HG02759 (cell line): ENCODE results near the gene NECAB2.

Source experiments
- ATAC-seq: cut with Tn5 transposase; IDR thresholded peaks from one replicate; pipeline ENCODE4 v1.9.1; 2021; ENCODE audit warnings: mild to moderate bottlenecking, moderate library complexity; ENCODE audit not compliant: unreplicated experiment

NECAB2 gene

DNA sequence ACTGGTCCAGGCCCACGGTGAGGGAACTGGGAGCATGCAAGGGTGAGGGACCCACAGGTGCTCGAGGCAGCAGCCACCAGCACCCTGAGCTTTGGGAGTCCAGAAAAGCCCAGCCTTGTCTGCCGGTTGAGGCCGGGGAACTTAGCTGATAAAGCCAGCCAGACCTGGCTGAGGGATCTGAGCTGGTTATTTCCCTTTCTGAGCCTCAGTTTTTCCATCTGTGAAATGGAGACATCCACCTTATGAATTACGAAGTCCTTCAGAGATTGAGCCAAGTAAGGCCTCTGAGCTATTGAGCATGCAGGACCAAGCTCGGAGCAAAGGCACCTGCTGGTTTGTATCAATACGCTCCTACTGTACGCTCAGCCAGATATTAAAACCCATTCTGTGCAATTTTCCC lies 13.8 kb downstream of the NECAB2 start:
- no peak for ATAC-seq

DNA sequence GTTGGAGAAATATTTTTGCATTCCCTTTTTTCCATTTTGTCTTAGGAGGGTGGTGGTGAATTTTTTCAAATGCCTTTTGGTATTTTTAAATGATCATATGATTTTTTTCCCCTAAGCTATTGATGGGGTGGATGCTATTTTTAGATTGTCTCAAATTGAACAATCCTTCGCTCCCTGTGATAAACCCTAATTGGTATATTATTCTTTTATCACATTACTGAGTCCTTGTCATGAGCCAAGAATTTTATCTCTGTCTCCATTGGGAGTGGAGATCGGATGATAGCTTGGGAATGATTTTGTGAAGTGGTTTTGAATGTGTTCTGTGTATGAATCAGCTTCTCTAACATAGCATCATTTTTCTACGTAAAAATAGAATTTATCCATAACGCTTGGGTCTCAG lies 15.4 kb downstream of the NECAB2 start:
- ATAC-seq = no peak

DNA sequence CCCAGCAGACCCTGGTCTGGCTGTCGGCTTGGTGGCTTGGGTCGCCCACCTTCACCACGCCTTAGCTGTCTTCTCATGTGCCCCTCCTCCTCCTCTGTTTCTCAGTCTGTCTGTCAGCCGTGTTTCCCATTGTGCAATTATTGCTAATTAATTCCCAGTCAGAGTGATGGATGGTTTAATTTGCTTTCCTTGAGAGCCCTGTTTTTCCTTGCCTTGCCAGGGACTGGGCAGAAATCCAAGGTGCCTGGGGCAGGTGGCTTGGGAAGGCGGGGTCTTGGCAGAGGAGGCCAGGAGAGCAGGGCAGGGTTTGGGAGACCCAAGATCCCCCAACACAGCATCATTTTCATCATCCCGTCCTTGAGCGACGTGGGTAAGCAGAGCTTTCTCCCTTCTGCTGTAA lies 21.3 kb downstream of the NECAB2 start:
- no peak for ATAC-seq

DNA sequence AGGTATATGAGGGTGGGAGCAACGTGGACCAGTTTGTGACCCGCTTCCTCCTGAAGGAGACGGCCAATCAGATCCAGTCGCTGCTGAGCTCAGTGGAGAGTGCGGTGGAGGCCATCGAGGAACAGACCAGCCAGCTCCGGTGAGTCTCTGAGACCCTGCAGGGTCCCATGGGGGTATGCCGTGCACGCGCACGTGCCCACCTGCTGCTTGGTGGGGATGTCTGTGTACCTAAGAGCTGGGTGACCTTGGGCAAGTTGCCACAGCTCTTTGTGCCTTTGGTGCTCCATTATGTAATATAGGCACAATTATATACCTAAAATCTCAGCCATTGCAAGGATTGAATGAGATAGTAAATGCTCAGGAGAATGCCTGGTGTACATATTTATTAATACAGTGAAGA lies 22.4 kb downstream of the NECAB2 start:
- ATAC-seq = no peak

DNA sequence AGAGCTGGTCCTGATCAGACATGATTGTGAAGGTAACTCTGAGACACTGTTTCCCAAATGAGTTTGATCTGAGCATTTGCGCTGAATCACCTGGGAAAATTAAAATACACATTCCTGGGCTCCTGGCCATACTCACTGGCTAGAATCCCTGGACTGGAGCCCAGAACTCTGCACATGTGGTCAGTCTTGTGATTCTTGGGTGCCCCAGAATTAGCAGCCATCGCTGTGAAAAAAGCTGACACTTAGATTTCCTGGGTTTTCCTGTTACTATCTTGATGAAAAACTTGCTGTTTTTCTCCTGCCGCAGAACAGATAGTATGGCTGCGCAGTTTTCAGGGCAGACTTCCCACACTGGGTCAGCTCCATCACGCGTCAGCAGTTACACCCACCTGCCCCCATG lies 24.6 kb downstream of the NECAB2 start:
- no peak for ATAC-seq

DNA sequence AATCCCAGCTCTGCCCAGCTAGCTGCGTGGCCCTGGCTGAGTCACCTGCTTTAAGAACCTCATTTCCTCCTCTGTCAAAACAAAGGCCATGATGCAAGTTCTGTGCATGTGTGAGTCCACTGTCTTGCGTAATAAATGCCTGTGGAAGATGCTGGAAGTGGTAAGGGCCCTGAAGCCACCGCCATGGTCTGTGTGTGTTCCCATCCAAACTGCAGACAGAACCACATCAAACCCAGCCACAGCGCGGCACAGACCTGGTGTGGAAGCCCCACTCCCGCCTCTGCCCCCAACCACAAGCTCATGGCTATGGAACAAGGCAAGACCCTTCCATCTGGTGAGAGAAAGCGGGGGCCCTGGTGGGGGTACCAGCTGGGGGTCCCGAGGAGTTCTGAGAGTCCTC lies 26.0 kb downstream of the NECAB2 start:
- ATAC-seq = no peak

DNA sequence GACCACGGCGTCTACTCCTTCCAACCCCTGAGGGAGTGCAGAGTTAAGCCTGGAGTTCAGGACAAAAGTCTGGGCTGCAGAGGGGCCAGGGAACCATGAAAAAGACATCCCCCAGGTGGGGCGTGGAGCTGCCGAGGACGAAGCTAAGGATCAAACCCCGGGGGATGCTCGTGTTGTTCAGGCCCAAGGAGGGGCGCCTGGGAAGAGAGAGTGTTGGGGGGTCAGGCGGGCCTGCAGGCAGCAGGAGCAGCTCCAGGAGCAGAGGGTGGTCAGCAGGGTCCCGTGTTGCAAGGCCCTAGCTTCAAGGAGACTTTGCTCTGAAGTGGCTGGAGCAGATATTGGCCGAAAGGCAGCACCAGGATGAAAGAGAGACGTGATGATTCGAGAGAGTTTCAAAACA lies 26.7 kb downstream of the NECAB2 start:
- ATAC-seq = no peak

DNA sequence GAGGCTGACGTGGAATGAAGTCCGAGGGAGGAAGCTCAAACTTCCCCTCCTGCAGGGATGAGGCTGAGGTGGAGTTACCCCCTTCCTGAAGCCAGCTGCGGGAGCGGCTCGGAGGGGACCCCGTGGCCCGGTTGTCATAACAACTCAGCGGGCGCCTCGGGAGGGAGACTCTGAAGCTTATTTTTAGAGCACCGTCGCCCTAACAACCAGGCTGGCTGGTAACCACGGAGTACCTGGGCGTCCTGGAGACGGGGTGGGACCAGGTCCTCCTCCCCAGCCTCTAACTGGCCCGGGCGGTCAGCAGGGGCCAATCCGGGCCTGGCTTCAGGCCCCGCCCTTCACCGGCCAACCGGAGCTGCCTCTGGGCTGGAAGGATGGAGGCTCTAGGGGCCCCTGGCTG lies 27.7 kb downstream of the NECAB2 start:
- ATAC-seq = no peak

DNA sequence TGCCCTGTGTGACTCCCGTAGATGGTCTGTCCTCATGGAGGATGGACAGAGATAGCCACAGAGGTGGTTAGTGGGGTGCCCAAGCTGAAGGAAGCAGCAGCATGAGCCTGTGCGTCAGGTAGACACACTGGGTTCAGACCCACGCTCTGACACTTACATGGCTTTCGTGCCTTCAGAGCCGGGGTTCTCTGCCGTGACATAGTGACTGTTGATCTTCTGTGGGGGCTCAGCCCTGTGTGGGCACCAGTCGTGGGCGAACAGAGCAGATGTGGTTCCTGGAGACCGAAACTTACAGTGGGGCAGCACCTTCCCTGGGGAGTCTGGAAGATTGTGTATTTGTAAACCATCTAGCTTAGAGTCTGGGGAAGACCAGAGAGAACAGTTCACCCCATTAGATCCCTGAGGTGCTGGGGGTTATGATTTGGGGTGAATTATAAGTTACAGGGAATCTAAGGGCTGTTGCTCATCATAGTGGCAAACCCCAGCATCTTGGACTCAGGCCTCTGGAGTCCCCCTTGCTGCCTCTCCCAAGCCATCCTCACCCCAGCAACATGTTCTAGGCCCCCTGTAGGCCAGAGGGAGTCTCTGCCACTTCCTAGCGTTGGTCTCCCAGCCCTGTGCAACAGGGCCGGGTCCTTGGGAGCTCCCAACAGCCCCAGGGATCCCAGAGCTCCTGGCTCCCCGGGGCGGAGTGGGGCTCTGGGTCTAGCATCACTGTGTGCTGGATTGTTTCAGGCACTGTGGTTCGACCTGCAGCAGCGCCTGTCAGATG lies 28.6 kb downstream of the NECAB2 start:
- ATAC-seq = no peak

DNA sequence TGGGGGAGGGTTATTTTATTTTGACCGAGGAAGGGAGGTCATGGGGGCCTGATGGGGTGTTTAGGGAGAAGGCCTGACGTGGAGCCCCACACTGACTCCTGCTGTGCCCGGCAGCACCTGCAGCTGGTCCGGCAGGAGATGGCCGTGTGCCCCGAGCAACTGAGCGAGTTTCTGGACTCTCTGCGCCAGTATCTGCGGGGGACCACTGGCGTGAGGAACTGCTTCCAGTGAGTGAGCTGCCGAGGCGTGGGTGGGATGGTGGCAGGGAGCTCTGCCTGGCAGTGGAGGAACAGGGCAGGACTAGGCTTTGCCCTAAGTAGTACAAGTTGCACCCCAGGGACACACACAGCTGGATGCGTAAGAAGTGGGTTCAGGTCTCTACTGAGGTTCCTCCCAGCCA lies 30.0 kb downstream of the NECAB2 start:
- ATAC-seq = no peak

DNA sequence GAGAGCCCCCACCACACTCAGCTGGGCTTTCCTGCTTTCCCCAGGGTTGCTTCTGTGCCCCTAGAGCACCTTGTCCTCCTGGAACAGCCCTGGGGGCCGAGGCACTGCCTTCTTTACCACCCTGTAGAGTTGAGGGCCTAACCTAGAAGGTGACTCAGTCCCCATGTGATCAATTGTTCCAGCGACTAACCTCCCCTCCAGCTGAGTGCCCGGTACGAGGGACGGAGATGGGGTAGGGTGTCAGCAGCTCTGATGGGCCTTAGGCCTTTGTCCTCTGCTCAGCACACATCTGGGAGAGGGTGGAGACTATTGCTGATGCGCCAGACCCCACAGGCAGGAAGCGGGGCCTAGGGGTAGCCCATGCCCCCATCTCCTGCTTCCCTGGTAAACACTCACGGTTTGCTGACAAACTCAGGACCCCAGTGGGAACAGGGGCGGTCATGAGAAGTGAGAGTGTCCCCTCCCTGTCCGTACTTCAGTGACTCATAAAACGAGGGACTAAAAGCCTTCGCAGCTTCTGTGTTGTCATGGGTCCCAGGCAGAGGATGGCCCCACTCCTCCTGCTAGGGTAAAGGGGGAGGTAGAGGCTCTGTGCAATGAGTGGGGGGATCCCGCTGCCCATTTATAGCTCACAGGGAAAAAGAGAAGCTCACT lies 33.1 kb downstream of the NECAB2 start:
- ATAC-seq = no peak

DNA sequence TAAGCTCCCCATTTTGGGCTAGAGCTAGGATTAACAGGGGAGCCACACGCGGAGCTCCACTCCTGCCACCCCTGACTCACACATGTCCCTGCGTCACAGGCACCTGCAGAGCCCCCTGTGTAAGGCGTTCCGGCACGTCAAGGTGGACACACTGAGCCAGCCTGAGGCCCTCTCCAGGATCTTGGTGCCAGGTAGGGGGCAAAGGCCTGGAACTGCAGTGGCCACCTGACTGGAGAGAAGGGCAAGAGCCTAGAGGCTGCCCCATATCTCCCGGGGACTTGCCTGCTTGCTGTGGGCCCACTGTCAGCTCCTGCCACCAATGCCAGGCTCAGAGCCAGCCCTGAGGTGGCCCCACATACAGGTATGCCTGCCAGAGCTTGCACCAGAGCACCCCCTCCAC lies 33.7 kb downstream of the NECAB2 start:
- no peak for ATAC-seq

DNA sequence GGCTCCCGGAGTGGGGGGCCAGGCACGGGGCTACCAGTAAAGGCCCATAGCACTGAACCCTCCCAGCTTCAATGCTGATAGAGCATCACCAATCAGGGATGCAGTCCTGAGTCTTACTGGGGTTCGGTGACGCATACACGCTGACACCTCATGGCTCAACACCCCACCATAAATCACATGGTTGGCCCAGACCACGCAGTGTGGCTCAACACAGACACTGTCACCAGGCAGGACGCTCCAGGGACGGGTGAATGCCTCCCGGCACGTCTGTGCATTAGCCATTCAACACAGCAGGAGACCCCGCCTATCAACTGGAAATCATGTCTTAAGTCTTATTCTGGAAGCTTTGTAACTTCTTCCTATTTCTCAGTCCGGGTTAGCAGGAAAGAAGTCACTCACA lies 35.0 kb downstream of the NECAB2 start:
- no peak for ATAC-seq

DNA sequence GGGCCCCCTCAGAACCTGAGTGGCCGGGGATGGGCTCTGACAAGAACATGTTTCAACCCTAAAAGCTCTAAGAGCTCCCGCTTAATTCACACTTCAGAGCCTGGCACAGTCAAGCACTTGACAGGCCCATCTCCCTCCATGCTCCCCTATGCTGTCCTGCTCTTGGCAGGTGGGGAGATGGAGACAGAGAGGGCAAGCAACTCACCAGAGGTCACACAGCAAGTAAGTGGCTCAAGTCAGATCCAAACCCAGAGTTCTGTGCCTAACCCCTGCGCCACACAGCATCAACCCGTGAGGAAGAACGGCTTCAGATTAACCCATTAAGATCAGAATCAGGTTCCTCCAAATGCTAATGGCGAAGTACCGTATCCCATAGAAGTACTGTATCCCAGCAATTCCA lies 36.4 kb downstream of the NECAB2 start:
- no peak for ATAC-seq

DNA sequence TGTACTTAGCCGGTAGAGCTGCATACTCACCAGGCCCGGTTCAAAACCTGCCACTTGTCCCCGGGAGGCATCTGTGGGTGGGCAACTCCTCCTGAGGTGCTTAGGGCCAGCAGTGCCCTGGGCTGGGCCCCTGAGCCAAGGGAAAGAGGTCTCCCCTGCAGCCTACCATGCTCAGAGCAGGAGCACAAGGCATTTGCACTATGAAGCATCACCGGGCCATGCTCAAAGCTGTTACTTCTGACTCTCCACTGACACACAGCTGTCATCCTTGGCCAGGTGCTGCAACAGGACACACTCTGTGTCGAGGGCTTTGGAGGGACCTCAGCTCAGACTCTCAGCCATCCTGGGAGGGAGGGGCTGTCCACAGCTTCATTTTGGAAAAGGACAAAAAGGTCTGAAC lies 37.3 kb downstream of the NECAB2 start:
- ATAC-seq = no peak

DNA sequence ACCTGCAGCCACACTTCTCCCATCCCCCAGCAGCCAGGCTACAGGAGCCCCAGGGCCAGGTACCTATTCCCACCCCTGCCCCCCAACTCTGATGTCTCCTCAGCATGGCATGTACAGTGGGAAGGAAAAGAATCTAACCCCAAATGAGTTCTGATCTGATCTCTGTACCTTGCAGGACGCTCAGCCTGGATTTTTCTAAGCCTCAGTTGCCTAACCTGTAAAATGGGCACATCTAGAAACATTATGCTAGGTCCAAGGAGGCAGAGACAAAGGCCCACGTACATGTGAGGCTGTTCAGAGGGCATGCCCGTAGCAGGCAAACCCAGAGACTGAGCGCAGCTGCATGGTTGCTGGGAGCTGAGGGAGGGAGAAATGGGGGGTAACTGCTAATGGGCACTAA lies 39.5 kb downstream of the NECAB2 start:
- no peak for ATAC-seq

DNA sequence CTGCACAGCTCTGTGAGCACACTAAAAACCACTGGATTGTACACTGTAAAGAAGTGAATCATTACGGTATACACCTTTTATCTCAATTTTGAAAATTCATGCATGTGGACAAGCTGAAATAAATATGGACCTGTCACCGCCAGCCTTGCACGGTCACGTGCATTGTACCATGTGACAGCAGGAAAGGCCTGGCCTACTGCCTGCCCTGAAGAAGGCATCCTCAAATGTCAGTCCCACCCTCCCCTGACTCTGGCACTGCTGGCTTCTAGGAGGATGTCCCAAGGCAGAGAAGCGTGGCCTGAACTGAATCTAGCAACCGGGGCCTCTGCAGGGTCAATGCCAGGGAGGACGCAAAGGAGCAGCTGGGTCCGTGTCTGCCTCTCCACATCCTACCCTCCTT lies 39.9 kb downstream of the NECAB2 start:
- no peak for ATAC-seq

DNA sequence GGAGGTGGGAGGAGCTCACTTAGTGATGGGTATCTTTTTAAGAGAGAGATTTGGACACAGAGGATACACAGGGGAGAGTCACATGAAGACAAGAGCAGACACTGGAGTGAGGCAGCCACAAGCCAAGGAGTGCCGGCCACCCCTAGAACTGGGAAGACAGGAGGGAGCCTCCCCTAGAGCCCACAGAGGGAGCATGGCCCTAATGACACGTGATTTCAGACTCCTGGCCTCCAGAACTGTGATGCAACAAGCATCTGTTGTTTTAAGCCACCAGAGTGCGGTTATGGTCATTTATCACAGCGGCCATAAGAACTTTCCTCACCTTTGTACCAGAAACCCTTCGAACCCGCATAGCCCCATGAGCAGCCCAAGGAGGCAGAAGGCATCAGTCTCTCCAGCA lies 41.2 kb downstream of the NECAB2 start:
- no peak for ATAC-seq

DNA sequence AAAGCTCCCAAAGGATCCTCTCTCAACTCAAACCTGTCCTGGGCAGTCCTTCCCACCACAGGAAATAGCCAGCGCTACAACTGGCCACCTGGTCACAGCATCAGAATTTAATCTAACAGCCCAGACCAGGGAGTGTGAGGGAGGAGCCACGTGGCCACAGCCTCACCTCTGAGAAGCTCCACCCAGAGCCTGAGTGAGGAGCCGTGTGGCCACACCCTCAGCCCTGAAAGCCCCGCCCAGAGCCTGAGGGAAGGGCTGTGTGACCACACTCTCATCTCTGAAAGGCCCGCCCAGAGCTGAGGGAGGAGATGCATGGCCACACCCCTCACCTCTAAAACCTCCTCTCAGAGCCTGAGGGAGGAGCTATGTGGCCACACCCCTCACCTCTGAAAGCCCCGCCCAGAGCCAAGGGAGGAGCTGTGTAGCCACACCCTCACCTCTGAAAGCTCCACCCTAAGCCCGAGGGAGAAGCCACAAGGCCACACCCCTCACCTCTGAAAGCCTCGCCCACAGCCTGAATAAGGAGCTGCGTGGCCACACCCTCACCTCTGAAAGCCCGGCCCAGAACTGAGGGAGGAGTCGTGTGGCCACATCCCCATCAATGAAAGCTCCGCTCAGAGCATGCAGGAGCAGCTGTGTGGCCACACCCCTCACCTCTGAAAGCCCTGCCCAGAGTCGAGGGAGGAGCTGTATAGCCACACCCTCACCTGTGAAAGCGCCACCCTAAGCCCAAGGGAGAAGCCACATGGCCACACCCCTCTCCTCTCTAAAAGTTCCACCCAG lies 45.9 kb downstream of the NECAB2 start:
- peak; percentile 75 for ATAC-seq

DNA sequence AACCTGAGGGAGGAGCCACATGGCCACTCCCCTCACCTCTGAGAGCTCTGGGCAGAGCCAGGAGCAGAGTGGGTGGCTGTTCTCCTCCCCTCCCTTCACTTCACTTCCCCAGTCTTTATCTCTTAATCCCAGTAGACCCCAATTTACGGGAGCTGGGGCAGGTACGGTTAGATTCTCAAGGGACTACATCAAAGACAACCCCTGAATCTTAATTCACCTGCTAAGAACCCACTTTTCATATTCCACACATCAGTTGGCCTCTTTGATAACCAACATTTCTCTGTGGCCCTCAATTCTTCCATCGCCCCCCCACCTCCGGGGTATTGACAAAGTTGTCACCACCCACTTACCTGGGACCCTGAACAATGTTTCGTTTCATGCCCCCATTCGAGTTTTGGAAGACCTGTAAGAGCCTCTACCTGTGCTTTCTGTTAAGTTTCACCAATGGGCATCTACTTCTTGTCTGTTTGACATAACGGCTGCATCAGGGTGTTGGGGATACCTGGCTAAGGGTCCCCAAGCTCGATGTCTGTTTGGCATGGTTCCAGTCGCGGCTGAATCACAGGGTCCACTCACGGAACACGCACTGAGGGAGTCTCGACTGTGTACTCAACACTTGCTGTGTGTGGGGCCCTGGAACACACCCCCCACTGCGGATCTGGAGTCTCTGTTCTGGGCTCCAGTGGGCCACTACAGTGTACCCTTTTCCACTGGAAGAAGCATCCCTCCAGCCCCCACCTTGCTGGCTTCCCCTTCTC lies 46.7 kb downstream of the NECAB2 start:
- no peak for ATAC-seq

DNA sequence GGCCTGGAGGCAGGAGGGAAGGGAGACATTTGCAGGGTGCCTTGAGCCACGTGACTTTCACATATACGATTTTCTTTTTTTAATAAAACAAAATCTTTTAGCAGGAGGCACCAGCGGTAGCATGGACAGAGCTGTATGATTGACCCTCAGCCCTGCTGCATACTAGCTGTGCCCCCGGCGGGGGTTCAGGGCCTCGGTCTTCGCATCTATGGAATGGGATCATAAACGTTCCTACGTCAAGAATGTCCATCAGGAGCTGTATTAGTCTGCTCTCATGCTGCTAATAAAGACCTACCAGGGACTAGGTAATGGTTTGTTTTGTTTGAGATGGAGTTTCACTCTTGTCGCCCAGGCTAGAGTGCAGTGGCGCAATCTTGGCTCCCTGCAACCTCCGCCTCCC lies 47.4 kb downstream of the NECAB2 start:
- ATAC-seq = no peak
